ENCODE measurements around the gene SIRPB2.

SIRPB2 gene

DNA sequence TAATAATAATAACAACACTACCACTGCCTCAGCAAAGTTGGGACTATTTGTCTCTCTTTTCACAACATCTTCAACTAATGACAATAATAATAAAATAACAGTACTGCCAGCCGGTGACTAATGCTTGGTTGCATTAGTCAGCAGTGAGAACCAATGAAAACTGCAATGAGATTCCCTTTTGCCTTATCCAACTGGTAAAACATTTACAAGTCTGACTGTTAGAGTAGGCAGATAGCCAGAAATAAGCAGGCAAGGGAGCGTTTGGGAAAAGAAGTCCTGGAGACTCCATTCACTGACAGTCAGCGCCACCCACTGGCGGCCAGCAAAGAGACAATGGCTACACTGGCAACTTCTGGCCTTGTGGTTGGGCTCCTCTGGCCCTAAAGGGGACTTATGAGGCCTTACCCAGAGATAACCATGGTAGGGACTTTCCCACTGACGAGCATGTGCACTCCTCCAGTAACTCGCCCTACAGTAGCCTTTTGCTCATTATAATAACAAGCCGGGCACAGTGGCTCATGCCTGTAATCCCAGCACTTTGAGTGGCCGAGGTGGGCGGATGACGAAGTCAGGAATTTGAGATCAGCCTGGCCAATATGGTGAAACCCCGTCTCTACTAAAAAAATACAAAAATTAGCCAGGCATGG, 21.2 kb downstream of the SIRPB2 start:
- peak; percentile 94 for DNase-seq

DNA sequence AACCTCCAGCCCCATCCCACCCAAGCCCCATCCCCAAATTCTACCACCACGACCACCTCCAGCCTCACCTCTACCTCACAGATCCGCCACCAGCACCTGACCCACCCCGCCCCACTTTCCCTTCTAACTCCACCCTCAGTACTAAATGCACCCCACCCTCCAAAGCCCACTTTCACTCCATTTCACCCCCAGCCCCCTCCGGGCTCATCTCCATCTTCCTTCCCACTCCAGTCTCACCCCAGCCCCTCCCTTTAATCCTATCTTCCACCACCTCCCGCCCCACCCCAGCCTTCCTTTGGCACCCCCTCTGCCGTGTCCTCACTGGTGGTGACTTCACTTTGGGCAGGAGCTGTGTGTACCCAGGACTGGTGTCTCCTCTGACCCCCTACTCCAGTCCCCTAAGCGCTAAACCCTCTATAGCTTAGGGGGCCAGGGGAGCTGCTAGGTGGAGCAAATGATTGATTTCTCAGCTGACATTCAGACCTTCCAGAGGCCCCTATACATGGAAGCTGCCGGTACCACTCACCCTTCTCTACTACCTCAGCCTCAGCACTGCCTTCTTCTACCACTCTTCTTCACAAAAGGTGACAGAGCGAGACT, 21.8 kb downstream of the SIRPB2 start:
- DNase-seq = no peak

GRCh38 chr20:1468117-1468624, 23.0 kb downstream of the SIRPB2 start:
- peak; percentile 32 for DNase-seq

- DNase-seq = peak; percentile 28
These were observed 23.7 kb downstream of the SIRPB2 start for GRCh38 chr20:1467355-1468116.

- DNase-seq = no peak
These were observed 24.2 kb downstream of the SIRPB2 start for GRCh38 chr20:1467082-1467354.

GRCh38 chr20:1466211-1467081, 24.8 kb downstream of the SIRPB2 start, which contains the start of gene NSFL1C:
Gene NSFL1C, minus strand, starts transcription at chr20:1466849. Its CDS starts 25 bp downstream, at chr20:1466824.
- peak; percentile 98 for DNase-seq

GRCh38 chr20:1465470-1466210, 25.6 kb downstream of the SIRPB2 start:
- DNase-seq = peak; percentile 4

DNA sequence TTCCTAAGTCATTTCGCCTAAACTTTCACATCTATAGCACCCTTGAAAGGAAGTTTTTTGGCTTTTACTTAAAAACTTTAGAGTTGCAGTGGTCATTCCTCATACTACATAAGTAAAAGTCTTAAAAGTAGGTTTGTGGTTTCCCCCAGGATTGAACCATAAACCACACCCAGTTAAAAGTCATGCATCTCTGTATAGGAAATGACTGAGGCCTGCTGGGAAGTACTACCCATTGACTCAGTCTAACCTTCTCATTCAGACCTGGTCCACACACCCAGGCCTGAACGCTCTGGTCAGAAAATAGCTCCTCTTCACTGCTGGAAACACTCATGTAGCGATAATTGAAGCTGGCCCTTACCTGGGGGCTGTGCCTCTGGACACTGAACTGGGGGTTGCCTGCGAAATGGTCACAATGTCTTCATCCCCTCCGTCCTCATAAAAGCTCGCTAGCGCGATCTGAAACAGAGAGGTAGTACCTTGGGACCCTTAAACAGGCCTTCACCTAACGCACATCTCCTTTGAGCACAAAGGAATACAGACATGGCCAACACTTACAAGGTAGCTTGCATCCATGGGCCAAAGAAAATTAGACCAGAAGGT, 27.1 kb downstream of the SIRPB2 start:
- DNase-seq = no peak

DNA sequence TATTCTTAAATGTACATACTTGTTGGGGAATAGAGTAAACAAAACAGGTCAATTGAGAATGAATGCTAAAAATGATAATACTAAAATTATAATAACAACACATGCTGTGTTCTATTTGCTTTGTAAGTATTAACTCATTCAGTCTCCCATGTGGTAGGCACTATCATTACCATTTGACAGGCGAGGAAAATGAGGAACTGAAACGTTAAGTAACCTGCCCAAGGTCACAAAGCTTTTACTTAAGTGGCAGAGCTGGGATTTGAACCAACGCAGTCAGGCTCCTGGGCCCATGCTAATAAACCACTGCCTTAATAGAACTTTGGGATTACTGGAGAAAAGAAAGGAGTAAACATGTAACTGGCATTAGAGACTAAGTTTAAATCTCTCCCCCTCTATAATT, 28.4 kb downstream of the SIRPB2 start:
- DNase-seq = no peak

DNA sequence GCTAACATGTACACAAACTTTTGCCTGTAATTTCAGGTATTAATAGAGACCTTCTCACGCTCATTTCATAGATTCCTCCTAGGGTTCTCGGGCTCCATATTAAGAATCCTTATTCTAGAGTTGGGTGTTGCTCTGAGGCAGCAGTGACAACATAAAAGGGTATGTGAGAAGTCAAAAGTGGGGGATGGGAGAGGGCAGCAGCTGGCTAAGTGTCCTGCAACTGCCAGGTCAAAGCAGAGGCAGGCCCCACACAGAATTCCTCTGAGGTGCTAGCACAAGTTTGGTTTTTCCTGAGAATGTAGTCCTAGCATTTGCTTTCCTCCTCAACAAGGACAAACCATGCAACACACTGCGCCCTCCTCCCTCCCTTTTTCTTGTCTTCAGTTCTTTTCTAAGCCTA, 29.2 kb downstream of the SIRPB2 start:
- peak; percentile 23 for DNase-seq

GRCh38 chr20:1460275-1460674, 30.9 kb downstream of the SIRPB2 start:
- DNase-seq = peak; percentile 8

GRCh38 chr20:1457992-1458391, 33.2 kb downstream of the SIRPB2 start:
- no peak for DNase-seq

DNA sequence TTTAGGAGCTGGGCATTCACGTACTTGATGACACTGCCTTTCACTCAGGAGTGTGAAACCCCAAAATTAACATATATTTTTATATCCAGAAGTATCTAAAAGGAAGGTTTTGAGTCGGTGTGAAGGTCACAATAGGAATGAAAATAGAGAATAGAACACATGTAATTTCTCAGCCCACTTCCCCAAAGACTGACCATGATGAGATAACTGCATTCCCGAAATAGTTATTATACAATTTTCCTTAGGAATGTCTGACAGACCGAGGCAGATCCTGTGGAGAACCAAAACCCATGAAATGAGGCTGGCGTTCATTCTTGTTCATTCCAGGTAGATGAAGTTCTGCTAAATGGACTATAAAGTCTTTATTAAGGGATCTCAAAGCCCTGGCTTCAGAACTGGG, 34.9 kb downstream of the SIRPB2 start:
- no peak for DNase-seq

DNA sequence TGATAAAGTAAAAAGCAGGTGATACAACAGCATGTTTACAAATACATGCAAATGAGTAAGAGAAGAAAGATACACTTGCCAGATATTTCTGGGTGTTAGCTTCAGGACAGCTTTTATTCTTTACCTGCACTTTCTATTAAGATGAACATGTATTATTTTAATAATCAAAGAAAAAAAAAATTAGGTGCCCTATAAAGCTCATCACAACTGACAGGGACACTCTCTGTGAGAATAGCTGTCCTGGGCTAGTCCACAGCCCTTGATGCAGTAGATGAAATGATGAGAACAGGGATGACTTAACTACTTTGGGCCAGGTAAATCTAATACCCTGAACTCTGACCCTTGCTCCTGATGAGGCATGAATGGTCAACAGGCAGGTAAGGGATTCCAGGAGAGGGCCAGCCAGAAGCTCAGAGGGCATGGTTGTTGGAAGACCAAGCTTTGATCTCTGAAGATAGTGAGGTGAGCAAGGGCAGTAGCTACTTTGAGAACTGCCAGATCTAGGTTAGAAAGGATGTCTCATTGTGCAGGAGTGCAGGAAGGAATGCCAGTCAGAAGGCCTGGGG, 40.2 kb downstream of the SIRPB2 start:
- no peak for DNase-seq

GRCh38 chr20:1449370-1449769, 41.9 kb downstream of the SIRPB2 start:
- DNase-seq = no peak

- DNase-seq = no peak
These were observed 43.1 kb downstream of the SIRPB2 start for GRCh38 chr20:1448081-1448620.

GRCh38 chr20:1446536-1446935, 44.7 kb downstream of the SIRPB2 start:
- no peak for DNase-seq

DNA sequence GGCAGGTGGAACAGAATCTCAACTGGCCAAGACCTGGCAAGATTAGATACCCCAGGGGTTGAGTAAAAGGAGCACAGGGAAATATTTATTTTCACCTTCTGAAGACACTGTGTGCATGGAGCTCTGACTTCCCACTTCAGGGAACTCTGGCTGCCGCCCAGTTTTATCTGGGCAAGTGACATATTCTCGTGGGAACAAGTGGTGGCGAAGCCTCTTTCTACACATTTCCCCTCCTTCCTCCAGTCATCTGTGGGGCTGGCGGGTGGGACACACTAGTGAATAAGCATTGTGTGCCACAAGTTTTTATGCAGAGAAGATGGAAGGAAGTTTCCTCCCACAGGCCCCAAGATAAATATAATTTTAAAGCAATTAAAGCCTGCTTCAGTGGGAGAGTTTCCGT, 48.1 kb downstream of the SIRPB2 start:
- no peak for DNase-seq

GRCh38 chr20:1442304-1442703, 48.9 kb downstream of the SIRPB2 start:
- no peak for DNase-seq

GRCh38 chr20:1441133-1441532, 50.1 kb downstream of the SIRPB2 start:
- no peak for DNase-seq

DNA sequence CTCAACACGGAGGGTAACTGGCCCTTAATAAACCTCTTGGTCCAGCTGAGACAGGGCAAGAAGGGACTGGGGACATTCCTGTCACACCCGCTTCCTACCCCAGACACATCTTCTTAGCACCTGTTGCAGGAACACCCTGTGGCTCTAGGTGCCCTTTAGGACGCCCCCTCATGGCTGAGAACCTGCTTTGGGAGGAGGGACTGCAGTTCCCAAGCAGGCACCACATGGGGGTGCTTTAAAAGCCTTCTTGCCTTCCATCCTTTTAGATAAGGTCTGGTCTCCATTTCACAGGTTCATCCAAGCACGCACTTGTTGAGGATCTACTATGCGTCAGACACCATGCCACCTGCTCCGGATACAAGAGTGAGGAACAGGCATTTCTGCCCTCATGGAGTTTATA, 51.2 kb downstream of the SIRPB2 start:
- peak; percentile 66 for DNase-seq
